ENCODE measurements around the gene SLC35E2B. TPM values are rescaled to one million over a fixed set of nuclear protein-coding genes. Genes with fewer than 3 reads are reported as not detected.

Gene SLC35E2B
- polyA plus RNA-seq, 1 donor from 2014 or later, result 93.2 TPM

- TF ChIP-seq MXI1 (conservative IDR thresholded peaks at IDR 0.05; ENCODE audit: poor library complexity, severe bottlenecking) (no peak), POLR2AphosphoS5 (IDR thresholded peaks at IDR 0.05) (no peak), EZH2 (IDR thresholded peaks at IDR 0.05; ENCODE audit: borderline replicate concordance, insufficient read depth, low read length, poor library complexity, severe bottlenecking) (no peak), SMC3 (conservative IDR thresholded peaks at IDR 0.05; ENCODE audit: poor library complexity) (no peak), TAF1 (IDR thresholded peaks at IDR 0.05; ENCODE audit: low read depth) (no peak), EP300 (conservative IDR thresholded peaks at IDR 0.05; ENCODE audit: poor library complexity, severe bottlenecking) (no peak), RAD21 (conservative IDR thresholded peaks at IDR 0.05) (no peak)
- TF ChIP-seq, protein P1, sequence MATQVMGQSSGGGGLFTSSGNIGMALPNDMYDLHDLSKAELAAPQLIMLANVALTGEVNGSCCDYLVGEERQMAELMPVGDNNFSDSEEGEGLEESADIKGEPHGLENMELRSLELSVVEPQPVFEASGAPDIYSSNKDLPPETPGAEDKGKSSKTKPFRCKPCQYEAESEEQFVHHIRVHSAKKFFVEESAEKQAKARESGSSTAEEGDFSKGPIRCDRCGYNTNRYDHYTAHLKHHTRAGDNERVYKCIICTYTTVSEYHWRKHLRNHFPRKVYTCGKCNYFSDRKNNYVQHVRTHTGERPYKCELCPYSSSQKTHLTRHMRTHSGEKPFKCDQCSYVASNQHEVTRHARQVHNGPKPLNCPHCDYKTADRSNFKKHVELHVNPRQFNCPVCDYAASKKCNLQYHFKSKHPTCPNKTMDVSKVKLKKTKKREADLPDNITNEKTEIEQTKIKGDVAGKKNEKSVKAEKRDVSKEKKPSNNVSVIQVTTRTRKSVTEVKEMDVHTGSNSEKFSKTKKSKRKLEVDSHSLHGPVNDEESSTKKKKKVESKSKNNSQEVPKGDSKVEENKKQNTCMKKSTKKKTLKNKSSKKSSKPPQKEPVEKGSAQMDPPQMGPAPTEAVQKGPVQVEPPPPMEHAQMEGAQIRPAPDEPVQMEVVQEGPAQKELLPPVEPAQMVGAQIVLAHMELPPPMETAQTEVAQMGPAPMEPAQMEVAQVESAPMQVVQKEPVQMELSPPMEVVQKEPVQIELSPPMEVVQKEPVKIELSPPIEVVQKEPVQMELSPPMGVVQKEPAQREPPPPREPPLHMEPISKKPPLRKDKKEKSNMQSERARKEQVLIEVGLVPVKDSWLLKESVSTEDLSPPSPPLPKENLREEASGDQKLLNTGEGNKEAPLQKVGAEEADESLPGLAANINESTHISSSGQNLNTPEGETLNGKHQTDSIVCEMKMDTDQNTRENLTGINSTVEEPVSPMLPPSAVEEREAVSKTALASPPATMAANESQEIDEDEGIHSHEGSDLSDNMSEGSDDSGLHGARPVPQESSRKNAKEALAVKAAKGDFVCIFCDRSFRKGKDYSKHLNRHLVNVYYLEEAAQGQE (IDR thresholded peaks at IDR 0.05; ENCODE audit: borderline replicate concordance), result no peak
- TF ChIP-seq, protein P2, sequence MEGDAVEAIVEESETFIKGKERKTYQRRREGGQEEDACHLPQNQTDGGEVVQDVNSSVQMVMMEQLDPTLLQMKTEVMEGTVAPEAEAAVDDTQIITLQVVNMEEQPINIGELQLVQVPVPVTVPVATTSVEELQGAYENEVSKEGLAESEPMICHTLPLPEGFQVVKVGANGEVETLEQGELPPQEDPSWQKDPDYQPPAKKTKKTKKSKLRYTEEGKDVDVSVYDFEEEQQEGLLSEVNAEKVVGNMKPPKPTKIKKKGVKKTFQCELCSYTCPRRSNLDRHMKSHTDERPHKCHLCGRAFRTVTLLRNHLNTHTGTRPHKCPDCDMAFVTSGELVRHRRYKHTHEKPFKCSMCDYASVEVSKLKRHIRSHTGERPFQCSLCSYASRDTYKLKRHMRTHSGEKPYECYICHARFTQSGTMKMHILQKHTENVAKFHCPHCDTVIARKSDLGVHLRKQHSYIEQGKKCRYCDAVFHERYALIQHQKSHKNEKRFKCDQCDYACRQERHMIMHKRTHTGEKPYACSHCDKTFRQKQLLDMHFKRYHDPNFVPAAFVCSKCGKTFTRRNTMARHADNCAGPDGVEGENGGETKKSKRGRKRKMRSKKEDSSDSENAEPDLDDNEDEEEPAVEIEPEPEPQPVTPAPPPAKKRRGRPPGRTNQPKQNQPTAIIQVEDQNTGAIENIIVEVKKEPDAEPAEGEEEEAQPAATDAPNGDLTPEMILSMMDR (IDR thresholded peaks at IDR 0.05; ENCODE audit: poor library complexity, severe bottlenecking), result no peak
- H3K9me2 ChIP-seq (ENCODE audit: insufficient read depth, low read length), result no peaks in the 10 kb centered on the region
- no peaks in the 10 kb centered on the region for H3K27me3 ChIP-seq (ENCODE audit: insufficient read depth, low read depth, low read length)
- no peaks in the 10 kb centered on the region for H3K9me3 ChIP-seq (ENCODE audit: low read length)
- no peak overlapping the region for H3K9ac ChIP-seq (ENCODE audit: low read length)
- no peaks in the 10 kb centered on the region for H3K79me2 ChIP-seq (replicated peaks; ENCODE audit: insufficient read depth, low read length)
- H3F3A ChIP-seq (ENCODE audit: insufficient read depth, low read length, poor library complexity, severe bottlenecking), result no peaks in the 10 kb centered on the region
- H3K4me3 ChIP-seq (ENCODE audit: low read length), result no peak overlapping the region
- no peak overlapping the region for H3K27ac ChIP-seq (ENCODE audit: low read length)
- no peak overlapping the region for H2AFZ ChIP-seq (ENCODE audit: low read depth, low read length)
- peaks cover 3% of the 10 kb centered on the region for H3K36me3 ChIP-seq (ENCODE audit: insufficient read depth, low read length)
- H4K20me1 ChIP-seq (ENCODE audit: insufficient read depth), result no peaks in the 10 kb centered on the region
- no peak overlapping the region for H3K4me2 ChIP-seq (ENCODE audit: low read length)
Observed at GRCh38 chr1:1666526-1666925, 26.1 kb downstream of the SLC35E2B start.

- H4K20me1 ChIP-seq (ENCODE audit: insufficient read depth), result no peaks in the 10 kb centered on the region
- no peaks in the 10 kb centered on the region for H3F3A ChIP-seq (ENCODE audit: insufficient read depth, low read length, poor library complexity, severe bottlenecking)
- no peak overlapping the region for H2AFZ ChIP-seq (ENCODE audit: low read depth, low read length)
- H3K36me3 ChIP-seq (ENCODE audit: insufficient read depth, low read length), result no peaks in the 10 kb centered on the region
- H3K4me3 ChIP-seq (ENCODE audit: low read length), result no peak overlapping the region
- H3K27ac ChIP-seq (ENCODE audit: low read length), result no peak overlapping the region
- TF ChIP-seq TAF1 (IDR thresholded peaks at IDR 0.05; ENCODE audit: low read depth), result no peak
- TF ChIP-seq, protein P2 (IDR thresholded peaks at IDR 0.05; ENCODE audit: poor library complexity, severe bottlenecking), result peak; percentile 45
- H3K27me3 ChIP-seq (ENCODE audit: insufficient read depth, low read depth, low read length), result no peaks in the 10 kb centered on the region
- H3K4me2 ChIP-seq (ENCODE audit: low read length), result no peak overlapping the region
- H3K9ac ChIP-seq (ENCODE audit: low read length), result no peak overlapping the region
- H3K9me2 ChIP-seq (ENCODE audit: insufficient read depth, low read length), result no peaks in the 10 kb centered on the region
- no peaks in the 10 kb centered on the region for H3K79me2 ChIP-seq (replicated peaks; ENCODE audit: insufficient read depth, low read length)
- H3K9me3 ChIP-seq (ENCODE audit: low read length), result no peaks in the 10 kb centered on the region
Observed at GRCh38 chr1:1665815-1666251, 26.8 kb downstream of the SLC35E2B start.
